Medulla oblongata (tissue), 1 donor: ENCODE measurements around the gene AZIN2.
"Not testable (repeated sequence)": the region's sequence is repeated elsewhere in the genome, so short reads cannot be mapped to it uniquely, and the experiment has no call there.

Experiments used
- DNase-seq: peaks from one replicate; pipeline ENCODE4 v3.0.0-alpha.2; 2015; ENCODE audit errors: extremely low spot score

The AZIN2 gene

GRCh38 chr1:33094971-33095604 lies 14.1 kb downstream of the AZIN2 start:
- DNase-seq: peak; percentile 67

- DNase-seq: no peak
Observed at GRCh38 chr1:33096363-33097005, 15.5 kb downstream of the AZIN2 start.

- DNase-seq: no peak
Observed at GRCh38 chr1:33097137-33097611, 16.2 kb downstream of the AZIN2 start.

GRCh38 chr1:33097762-33098161 lies 16.8 kb downstream of the AZIN2 start:
- no peak for DNase-seq

GRCh38 chr1:33098371-33098770 lies 17.4 kb downstream of the AZIN2 start:
- no peak for DNase-seq

GRCh38 chr1:33099290-33100118 lies 18.6 kb downstream of the AZIN2 start:
- no peak for DNase-seq

GRCh38 chr1:33100119-33100415 lies 19.1 kb downstream of the AZIN2 start:
- DNase-seq: not testable (repeated sequence)

- DNase-seq: no peak
Observed at GRCh38 chr1:33110477-33110876, 29.5 kb downstream of the AZIN2 start.

GRCh38 chr1:33111965-33112364 lies 31.0 kb downstream of the AZIN2 start:
- no peak for DNase-seq

- DNase-seq: no peak
Observed at GRCh38 chr1:33117440-33118085, 36.6 kb downstream of the AZIN2 start.

GRCh38 chr1:33118274-33118673 lies 37.3 kb downstream of the AZIN2 start:
- DNase-seq: no peak

- DNase-seq: no peak
Observed at GRCh38 chr1:33119050-33119449, 38.1 kb downstream of the AZIN2 start.

- DNase-seq: no peak
Observed at GRCh38 chr1:33119532-33120217, 38.7 kb downstream of the AZIN2 start.

- DNase-seq: no peak
Observed at GRCh38 chr1:33120436-33121231, 39.7 kb downstream of the AZIN2 start.

GRCh38 chr1:33121728-33122127 lies 40.8 kb downstream of the AZIN2 start:
- no peak for DNase-seq

- no peak for DNase-seq
Observed at GRCh38 chr1:33122483-33123178, 41.7 kb downstream of the AZIN2 start.

GRCh38 chr1:33123266-33123665 lies 42.3 kb downstream of the AZIN2 start:
- DNase-seq: no peak

GRCh38 chr1:33124647-33125046 lies 43.7 kb downstream of the AZIN2 start:
- DNase-seq: not testable (repeated sequence)

- DNase-seq: no peak
Observed at GRCh38 chr1:33126411-33127000, 45.6 kb downstream of the AZIN2 start.
